GM08714 (cell line): Measurements from ENCODE around the gene RAB5A.
"Not testable (repeated sequence)": the region's sequence is repeated elsewhere in the genome, so short reads cannot be mapped to it uniquely, and the experiment has no call there.

Experiments used
- H3K4me3 ChIP-seq: fragments of 200-500 bp; sonication (Bioruptor generic); 2 replicates; pipeline ENCODE4 v1.5.1; 2014; ENCODE audit warnings: mild to moderate bottlenecking, low read length, inconsistent platforms
- ZNF274 ChIP-seq: IDR thresholded peaks from 2 replicates; pipeline ENCODE4 v1.6.1; 2012; ENCODE audit warnings: mild to moderate bottlenecking, low read depth, low read length

The RAB5A gene

GRCh38 chr3:19937459-19938294 is 9.2 kb upstream of the RAB5A start:
- no peak overlapping the region for H3K4me3 ChIP-seq
- TF ChIP-seq ZNF274: no peak

GRCh38 chr3:19938295-19938627 is 8.6 kb upstream of the RAB5A start:
- no peak for TF ChIP-seq ZNF274
- H3K4me3 ChIP-seq: no peak overlapping the region

- no peak overlapping the region for H3K4me3 ChIP-seq
- TF ChIP-seq ZNF274: no peak
Measured at GRCh38 chr3:19940643-19941042, 6.3 kb upstream of the RAB5A start.

- TF ChIP-seq ZNF274: no peak
- H3K4me3 ChIP-seq: no peak overlapping the region
Measured at GRCh38 chr3:19945534-19945933, 1.4 kb upstream of the RAB5A start.

GRCh38 chr3:19945969-19946831 is 697 bp upstream of the RAB5A start:
- H3K4me3 ChIP-seq: peak overlapping the region; percentile 93
- TF ChIP-seq ZNF274: no peak

GRCh38 chr3:19947549-19948225 is 790 bp downstream of the RAB5A start:
- H3K4me3 ChIP-seq: peak overlapping the region; percentile 73
- TF ChIP-seq ZNF274: no peak

GRCh38 chr3:19948226-19948591 is 1.3 kb downstream of the RAB5A start:
- H3K4me3 ChIP-seq: peak overlapping the region; percentile 73
- TF ChIP-seq ZNF274: no peak

- TF ChIP-seq ZNF274: no peak
- no peak overlapping the region for H3K4me3 ChIP-seq
Measured at GRCh38 chr3:19950316-19950715, 3.4 kb downstream of the RAB5A start.

GRCh38 chr3:19954676-19955075 is 7.8 kb downstream of the RAB5A start:
- H3K4me3 ChIP-seq: no peak overlapping the region
- TF ChIP-seq ZNF274: no peak

GRCh38 chr3:19957354-19957753 is 10.5 kb downstream of the RAB5A start:
- not testable (repeated sequence) for H3K4me3 ChIP-seq

GRCh38 chr3:19959505-19959904 is 12.6 kb downstream of the RAB5A start:
- no peak for TF ChIP-seq ZNF274
- H3K4me3 ChIP-seq: no peak overlapping the region

- TF ChIP-seq ZNF274: no peak
- no peak overlapping the region for H3K4me3 ChIP-seq
Measured at GRCh38 chr3:19960696-19961095, 13.8 kb downstream of the RAB5A start.

GRCh38 chr3:19961960-19962359 is 15.1 kb downstream of the RAB5A start:
- H3K4me3 ChIP-seq: no peak overlapping the region
- no peak for TF ChIP-seq ZNF274

- no peak overlapping the region for H3K4me3 ChIP-seq
- TF ChIP-seq ZNF274: no peak
Measured at GRCh38 chr3:19967208-19967607, 20.3 kb downstream of the RAB5A start.

- no peak for TF ChIP-seq ZNF274
- H3K4me3 ChIP-seq: no peak overlapping the region
Measured at GRCh38 chr3:19967812-19968211, 20.9 kb downstream of the RAB5A start.
